Measurements from ENCODE around the gene RASGRF1. TPM values are rescaled to one million over a fixed set of nuclear protein-coding genes. Genes with fewer than 3 reads are reported as not detected.

RASGRF1 gene
- total and polyA plus RNA-seq, 9 of the 15 experiments (the other 6 are each of a cell fraction or from before 2014, with no cell fraction given) = 0.03 to 0.58 (median 0.06) TPM; not detected in 1

DNA sequence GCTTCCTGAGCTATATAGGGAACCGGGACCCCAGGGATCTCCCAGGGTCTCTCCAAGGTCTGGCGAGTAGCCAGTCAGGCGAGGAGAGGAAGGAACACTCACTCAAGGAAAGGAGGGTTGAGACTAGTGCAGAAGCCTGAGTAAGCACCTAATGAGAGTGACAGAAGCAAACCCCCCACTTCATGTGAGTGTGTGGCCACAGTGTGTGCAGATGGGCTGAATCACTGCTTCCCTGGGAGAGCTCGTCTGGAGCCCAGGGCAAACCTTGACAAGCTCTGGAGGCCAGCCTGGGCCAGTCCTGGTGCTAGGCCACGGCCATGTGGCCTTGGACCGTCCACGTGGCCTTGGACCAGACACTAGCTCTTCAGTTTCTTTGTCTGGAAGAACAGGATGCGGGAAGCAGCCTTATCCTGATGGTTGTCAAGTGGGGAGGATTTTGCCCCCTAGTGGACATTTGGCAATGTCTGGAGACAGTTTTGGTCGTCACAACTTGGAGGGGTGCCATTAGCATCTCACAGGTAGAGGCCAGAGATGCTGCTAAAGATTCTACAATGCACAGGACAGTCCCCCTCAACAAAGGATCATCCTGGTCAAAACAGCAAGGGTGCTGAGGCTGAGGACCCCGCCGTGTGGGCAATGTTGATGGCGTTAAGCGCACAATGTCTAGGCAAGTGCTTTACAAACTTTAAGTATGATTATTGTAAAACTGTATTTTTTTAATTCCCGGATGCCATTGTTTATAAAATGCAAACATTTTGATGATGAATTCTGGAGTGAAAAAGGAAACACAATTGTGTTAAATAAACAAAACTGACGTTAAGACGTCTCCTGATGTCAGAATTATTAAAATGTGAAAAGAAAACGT is 110.9 kb downstream of the RASGRF1 start (continued):
- TF ChIP-seq NR2F6 (CRISPR knock-in tag; IDR thresholded peaks at IDR 0.05) (no peak), HDAC3 (IDR thresholded peaks at IDR 0.05; ENCODE audit: borderline replicate concordance, partially characterized antibody) (no peak), HNRNPLL (IDR thresholded peaks at IDR 0.05; ENCODE audit: low read depth, low read length, poor library complexity, severe bottlenecking) (no peak), COPS2 (conservative IDR thresholded peaks at IDR 0.05) (no peak), CEBPG (CRISPR knock-in tag; IDR thresholded peaks at IDR 0.05) (peak; percentile 28; the same call in 1 of the 2 replicates), CEBPG (tag; conservative IDR thresholded peaks at IDR 0.05 in 1 of 2, IDR thresholded peaks at IDR 0.05 in 1 of 2) (no peak), PHF8 (IDR thresholded peaks at IDR 0.05; ENCODE audit: borderline replicate concordance, low read length) (no peak), KAT7 (CRISPR knock-in tag; IDR thresholded peaks at IDR 0.05; ENCODE audit: borderline replicate concordance) (no peak), KLF10 (CRISPR knock-in tag; IDR thresholded peaks at IDR 0.05) (no peak), EHMT2 (IDR thresholded peaks at IDR 0.05) (no peak), SPI1 (IDR thresholded peaks at IDR 0.05; ENCODE audit: borderline replicate concordance, low read depth, low read length) (no peak), JUND (IDR thresholded peaks at IDR 0.05; ENCODE audit: borderline replicate concordance, low read depth, low read length) (no peak), JUND (tag; IDR thresholded peaks at IDR 0.05; ENCODE audit: borderline replicate concordance, low read depth, low read length) (no peak; the same call in 2 of the 3 replicates)
- TF ChIP-seq, protein P1, sequence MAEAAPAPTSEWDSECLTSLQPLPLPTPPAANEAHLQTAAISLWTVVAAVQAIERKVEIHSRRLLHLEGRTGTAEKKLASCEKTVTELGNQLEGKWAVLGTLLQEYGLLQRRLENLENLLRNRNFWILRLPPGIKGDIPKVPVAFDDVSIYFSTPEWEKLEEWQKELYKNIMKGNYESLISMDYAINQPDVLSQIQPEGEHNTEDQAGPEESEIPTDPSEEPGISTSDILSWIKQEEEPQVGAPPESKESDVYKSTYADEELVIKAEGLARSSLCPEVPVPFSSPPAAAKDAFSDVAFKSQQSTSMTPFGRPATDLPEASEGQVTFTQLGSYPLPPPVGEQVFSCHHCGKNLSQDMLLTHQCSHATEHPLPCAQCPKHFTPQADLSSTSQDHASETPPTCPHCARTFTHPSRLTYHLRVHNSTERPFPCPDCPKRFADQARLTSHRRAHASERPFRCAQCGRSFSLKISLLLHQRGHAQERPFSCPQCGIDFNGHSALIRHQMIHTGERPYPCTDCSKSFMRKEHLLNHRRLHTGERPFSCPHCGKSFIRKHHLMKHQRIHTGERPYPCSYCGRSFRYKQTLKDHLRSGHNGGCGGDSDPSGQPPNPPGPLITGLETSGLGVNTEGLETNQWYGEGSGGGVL (CRISPR knock-in tag; IDR thresholded peaks at IDR 0.05) = no peak
- TF ChIP-seq, protein P2, sequence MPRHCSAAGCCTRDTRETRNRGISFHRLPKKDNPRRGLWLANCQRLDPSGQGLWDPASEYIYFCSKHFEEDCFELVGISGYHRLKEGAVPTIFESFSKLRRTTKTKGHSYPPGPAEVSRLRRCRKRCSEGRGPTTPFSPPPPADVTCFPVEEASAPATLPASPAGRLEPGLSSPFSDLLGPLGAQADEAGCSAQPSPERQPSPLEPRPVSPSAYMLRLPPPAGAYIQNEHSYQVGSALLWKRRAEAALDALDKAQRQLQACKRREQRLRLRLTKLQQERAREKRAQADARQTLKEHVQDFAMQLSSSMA (CRISPR knock-in tag; IDR thresholded peaks at IDR 0.05) = no peak
- TF ChIP-seq, protein P3, sequence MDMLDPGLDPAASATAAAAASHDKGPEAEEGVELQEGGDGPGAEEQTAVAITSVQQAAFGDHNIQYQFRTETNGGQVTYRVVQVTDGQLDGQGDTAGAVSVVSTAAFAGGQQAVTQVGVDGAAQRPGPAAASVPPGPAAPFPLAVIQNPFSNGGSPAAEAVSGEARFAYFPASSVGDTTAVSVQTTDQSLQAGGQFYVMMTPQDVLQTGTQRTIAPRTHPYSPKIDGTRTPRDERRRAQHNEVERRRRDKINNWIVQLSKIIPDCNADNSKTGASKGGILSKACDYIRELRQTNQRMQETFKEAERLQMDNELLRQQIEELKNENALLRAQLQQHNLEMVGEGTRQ (CRISPR knock-in tag; IDR thresholded peaks at IDR 0.05) = 0 out of 2 replicates have a peak, but pooled peaks have one; percentile 4
- TF ChIP-seq, protein P4, sequence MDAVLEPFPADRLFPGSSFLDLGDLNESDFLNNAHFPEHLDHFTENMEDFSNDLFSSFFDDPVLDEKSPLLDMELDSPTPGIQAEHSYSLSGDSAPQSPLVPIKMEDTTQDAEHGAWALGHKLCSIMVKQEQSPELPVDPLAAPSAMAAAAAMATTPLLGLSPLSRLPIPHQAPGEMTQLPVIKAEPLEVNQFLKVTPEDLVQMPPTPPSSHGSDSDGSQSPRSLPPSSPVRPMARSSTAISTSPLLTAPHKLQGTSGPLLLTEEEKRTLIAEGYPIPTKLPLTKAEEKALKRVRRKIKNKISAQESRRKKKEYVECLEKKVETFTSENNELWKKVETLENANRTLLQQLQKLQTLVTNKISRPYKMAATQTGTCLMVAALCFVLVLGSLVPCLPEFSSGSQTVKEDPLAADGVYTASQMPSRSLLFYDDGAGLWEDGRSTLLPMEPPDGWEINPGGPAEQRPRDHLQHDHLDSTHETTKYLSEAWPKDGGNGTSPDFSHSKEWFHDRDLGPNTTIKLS (IDR thresholded peaks at IDR 0.05; ENCODE audit: borderline replicate concordance, low read depth) = peak; percentile 44; the same call in 1 of the 2 replicates
- TF ChIP-seq, protein P5, sequence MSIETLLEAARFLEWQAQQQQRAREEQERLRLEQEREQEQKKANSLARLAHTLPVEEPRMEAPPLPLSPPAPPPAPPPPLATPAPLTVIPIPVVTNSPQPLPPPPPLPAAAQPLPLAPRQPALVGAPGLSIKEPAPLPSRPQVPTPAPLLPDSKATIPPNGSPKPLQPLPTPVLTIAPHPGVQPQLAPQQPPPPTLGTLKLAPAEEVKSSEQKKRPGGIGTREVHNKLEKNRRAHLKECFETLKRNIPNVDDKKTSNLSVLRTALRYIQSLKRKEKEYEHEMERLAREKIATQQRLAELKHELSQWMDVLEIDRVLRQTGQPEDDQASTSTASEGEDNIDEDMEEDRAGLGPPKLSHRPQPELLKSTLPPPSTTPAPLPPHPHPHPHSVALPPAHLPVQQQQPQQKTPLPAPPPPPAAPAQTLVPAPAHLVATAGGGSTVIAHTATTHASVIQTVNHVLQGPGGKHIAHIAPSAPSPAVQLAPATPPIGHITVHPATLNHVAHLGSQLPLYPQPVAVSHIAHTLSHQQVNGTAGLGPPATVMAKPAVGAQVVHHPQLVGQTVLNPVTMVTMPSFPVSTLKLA (conservative IDR thresholded peaks at IDR 0.05) = peak; percentile 66 to 75; a peak in 3 of 4 replicates
